Heart left ventricle (tissue), 13 donors: Measurements from ENCODE around the gene COBL.

Experiments
- CTCF ChIP-seq, 12 donors: fragments of 200-600 bp; sonication (generic) in 4 of 12; IDR thresholded peaks; one replicate each; pipeline versions ENCODE4 v1.5.0 to v1.8.0; 2018 to 2022; ENCODE audit warnings: antibody characterized with exemption in 12 of 12, mild to moderate bottlenecking in 5 of 12
- POLR2A ChIP-seq, 2 donors: fragments of 450-650 bp; IDR thresholded peaks; one replicate each; pipeline ENCODE4 v1.6.1; 2017; ENCODE audit warnings: antibody characterized with exemption in 2 of 2, mild to moderate bottlenecking in 2 of 2, moderate library complexity in 2 of 2
- donor health status: ischemic (EF 13 %, LVEDD 7.1; RV severe dilation, severe dysfunction).
- donor health status: DM: no; HTN: yes; CAD: no.
- donor health status: DM: no; HTN: no; CAD: no.
- donor health status: ischemic (EF 25% LVEDD 6.9; RV normal size, moderate dysfunction).
- donor health status: ischemic (EF 25% LVEDD 5.7; RV mildly dilated, moderate dysfunction).
- donor health status: ischemic (EF 35%, LVEDD 5.7; RV mildly dilated, moderate dysfunction).
- donor health status: nonischemic (EF 11% LVEDD 7.7; RV severe dilation, severe dysfunction).
- donor health status: DM: yes; HTN: yes; CAD: no.
- donor health status: PGD.
- donor health status: ischemic (EF 29% LVEDD 5.4; RV normal size, mild dysfunction).
- donor health status: nonischemic (EF 23%, LVEDD 6.1; RV moderate dilation, normal function).

GRCh38 chr7:51026341-51026740, 290.3 kb downstream of the COBL start:
- no peak for TF ChIP-seq CTCF (IDR thresholded peaks at IDR 0.05)
- TF ChIP-seq POLR2A (IDR thresholded peaks at IDR 0.05) = no peak
